GM18502 (cell line): ENCODE measurements around the gene CDS2.

Experiments
- ATAC-seq: cut with Tn5 transposase; IDR thresholded peaks from one replicate; pipeline ENCODE4 v1.9.1; 2021; ENCODE audit warnings: mild to moderate bottlenecking; ENCODE audit not compliant: unreplicated experiment, poor library complexity

Gene CDS2

DNA sequence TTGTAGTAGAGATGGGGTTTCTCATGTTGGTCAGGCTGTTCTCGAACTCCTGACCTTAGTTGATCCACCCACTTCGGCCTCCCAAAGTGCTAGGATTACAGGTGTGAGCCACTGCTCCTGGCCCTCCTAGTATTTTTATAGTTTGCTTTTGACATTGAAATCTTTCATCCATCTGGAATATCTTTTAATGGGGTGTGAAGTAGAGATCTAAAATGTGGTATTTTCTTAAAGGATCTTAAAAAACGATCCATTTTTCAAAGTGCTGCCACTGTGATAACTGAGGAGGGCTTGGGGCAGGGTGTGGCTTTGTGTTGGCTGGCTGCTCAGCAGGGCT, 23.1 kb downstream of the CDS2 start:
- ATAC-seq: no peak

DNA sequence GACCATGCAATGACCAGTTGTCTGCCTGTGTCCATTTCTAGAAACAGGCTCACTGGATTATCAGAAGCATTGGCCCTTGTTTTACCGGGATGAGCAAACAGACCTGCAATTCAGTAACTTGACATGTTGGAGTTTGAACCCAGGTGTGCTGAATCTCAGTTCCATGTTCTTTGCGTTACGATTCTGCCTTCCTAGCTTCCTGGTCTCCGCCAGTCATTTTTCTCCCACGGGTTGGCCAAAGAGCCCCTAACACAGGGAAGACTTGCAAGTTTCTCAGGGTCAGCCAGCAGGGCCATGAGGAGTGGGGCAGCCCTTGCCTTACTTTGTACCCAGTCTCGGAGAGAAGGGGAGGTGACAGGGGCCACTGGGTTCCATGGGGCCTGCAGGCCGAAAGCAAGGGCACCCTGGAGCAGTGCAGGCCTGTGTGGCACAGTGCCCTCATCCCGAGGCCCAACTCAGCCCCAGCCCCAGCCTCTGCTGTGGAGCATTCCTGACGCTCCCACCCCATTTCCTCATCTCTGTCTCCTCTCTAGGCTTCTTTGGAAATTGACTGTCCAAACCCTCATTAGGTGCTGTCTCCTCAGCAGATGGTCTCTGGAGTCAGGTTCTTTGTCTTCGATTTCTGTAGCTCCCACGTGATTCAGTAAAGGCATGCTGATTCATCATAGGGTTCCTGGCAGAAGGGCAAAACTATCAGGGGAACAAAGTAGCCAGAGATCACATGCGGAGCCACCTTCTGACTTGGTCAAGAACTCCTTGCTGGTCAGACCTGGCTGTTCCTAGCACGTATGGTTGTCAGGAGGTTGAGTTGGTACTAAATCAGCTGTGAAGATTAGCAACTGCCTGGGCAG, 23.6 kb downstream of the CDS2 start:
- no peak for ATAC-seq

DNA sequence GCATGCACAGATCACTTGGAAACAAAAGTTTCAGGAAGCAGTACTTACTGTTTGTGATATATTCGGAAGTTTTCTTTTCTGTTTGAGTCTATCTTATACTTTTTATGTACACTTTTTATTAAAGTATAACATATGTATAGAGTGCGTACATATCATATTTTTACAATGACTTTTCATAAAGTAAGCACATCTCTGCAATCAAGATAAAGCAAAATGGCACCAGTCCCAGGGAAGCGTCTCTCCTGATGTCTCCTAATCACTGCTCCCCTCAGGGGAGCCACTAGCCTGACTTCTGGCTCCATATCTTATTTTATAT, 26.3 kb downstream of the CDS2 start:
- no peak for ATAC-seq

DNA sequence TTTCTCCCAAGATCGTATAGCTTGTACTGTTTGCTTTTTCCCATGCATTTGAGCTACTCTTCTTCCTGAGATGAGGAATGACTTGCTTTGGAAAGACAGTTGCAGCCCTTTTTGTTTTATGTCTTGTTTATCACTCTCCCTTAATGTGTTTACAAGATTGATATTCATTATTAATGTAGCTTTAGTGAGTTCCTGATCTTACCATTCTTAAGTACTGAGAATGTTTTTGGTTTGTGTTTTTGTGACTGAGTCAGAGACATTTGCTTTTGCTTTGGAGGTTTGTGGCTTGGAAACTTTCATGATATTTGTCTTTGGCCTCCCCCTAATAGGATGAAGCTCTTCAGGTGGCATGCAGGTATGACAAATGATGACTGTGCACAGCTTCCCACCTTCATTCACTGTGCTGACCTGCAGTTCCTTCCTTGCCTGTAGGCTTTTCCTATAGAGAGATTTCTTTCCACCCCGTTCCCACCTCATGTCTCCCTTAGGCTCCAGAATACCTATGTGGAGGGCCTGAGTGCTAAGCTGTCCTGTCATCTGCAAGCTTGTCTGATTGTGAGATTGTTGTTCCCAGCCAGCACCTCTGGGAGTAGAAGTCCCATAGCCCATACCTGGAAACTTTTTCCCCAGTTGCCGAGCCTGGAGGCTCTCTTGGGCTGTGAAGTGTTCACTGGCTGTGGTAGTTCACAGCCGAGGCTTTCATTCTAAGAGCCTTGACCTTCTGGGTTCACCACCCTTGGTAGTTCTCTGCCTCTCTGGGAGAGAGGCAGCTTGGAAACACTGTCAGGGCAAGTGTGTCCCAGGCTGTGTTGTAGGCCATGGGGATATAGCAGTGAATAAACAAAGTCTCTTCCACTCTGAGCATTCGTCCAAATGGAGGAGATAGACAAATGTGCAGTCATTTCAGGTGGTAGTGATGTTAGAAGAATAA, 27.1 kb downstream of the CDS2 start:
- no peak for ATAC-seq

DNA sequence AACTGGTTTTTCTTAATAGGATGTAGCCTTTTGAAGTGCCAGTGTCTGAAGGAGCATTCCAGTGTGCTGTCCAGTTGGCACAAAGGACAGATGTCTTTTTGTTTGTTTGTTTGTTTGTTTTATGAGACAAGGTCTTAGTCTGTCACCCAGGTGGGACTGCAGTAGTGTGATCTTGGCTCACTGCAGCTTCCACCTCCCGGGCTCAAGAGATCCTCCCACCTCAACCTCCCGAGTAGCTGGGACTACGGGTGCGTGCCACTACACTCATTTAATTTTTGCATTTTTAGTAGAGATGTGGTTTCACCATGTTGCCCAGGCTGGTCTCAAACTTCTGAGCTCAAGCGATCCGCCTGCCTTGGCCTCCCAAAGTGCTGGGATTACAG, 27.7 kb downstream of the CDS2 start:
- no peak for ATAC-seq

DNA sequence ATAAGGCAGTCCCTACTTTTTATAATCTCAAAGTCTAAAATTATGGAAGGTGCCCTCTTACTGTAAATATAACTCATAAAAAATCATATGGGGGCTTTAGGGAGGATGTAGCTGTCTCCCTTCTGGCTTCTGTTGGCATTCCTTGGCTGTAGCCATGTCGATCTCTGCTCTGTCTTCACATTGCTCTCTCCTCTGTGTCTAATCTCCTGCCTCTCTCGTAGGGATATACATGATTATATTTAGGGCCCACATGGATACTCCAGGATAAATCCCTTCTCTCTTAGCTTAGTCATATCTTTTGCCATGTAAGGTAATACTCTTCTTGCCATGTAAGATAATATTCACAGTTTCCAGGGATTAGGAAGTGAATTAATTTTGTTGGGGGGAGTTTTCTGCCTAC, 28.6 kb downstream of the CDS2 start:
- ATAC-seq: no peak

DNA sequence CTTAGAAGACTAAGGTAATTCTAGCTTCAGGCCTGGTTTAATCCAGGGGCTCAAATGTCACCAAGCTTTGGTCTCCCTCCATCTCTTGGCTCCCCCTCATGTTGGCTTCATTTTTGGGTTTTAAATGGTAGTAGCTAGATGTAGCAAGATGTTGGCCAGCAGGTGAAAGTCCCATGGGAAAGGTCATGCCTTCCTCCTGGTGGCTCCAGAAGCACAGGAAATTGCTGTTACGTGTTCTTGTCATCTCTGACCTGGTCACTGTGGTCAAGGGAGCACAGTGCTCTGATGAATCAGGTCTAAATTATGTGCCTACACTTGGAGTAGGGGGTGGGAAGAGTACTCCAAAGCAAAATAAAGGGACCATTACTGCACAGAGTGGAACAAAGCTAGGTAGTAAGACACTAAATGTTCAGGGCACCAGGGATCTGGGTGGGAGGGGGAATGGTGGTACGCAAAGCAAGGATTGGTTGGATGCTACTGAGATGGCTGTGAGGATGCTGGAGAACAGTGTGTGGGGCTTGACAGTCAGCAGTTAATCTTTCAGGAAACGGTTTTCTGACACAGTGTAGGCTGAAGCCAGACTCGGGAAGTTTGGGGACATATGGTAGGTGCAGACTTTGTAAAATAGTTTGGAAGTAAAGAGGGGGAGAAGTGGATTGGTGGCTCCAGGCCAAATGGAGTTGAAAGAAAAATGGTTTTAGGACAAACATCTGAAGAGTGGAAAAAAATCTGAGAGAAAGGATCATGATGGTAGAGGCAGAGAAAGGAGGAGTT, 30.1 kb downstream of the CDS2 start:
- ATAC-seq: no peak

DNA sequence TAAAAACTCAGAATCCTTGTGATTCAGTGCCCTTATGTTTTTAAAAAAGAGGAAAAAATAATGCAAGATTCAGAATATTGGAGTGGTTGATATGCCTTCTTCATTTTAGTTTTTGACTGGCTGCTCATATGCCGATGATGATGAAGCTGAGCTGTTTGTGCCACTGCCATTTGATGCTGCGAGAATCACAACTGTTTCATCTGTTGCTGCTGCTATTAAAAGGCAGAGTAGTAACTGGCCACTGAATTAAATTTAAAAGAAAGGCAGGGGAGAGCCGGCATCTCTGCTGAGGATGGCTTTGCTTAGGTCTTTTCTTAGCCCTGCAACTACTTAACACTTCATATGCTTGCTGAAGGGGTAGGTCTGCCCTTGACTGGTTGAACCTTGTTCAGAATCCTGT, 33.1 kb downstream of the CDS2 start:
- no peak for ATAC-seq

DNA sequence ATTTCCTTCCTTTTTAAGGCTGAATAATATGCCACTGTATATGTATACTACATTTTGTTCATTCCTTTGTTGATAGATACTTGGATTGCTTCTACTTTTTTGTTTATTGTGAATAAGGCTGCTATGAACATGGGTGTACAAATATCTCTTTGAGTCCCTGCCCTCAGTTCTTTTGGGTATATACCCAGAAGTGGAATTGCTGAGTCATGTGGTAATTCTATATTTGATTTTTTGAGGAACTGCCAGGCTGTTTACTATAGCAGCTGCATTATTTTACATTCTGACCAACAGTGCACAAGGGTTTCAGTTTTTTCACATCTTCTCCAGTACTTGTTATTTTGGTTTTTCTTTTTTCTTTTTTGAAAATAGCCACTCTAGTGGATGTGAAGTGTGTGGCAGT, 34.1 kb downstream of the CDS2 start:
- ATAC-seq: no peak

DNA sequence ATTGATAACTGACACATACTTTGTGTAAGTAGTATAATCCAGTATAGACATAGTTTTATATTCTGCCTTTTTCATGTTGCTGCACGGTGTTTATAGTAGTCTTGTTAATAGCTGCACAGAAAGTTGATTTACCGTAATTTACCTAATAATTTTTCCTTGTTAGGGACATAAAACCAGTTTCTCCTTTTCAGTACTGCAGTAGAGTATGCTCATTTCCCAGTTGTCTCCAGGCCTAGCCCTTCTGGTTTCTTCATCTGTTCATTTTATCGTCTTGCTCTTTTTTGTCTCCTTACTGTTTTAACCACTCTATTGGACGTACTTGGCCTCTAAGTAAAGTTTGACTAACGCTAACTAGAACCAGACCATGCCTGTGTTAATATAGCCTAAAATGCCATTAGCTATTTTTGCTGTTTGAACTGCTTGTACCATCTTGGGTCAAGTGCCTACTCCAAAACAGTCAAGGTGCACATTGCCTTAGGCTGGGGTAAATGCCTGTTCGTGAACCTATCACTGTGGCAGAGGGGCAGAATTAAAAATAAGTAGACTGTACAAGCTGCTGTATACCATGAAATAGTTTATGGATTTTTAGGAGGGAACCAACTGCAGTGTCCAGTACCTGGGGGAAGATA, 34.8 kb downstream of the CDS2 start:
- ATAC-seq: no peak

DNA sequence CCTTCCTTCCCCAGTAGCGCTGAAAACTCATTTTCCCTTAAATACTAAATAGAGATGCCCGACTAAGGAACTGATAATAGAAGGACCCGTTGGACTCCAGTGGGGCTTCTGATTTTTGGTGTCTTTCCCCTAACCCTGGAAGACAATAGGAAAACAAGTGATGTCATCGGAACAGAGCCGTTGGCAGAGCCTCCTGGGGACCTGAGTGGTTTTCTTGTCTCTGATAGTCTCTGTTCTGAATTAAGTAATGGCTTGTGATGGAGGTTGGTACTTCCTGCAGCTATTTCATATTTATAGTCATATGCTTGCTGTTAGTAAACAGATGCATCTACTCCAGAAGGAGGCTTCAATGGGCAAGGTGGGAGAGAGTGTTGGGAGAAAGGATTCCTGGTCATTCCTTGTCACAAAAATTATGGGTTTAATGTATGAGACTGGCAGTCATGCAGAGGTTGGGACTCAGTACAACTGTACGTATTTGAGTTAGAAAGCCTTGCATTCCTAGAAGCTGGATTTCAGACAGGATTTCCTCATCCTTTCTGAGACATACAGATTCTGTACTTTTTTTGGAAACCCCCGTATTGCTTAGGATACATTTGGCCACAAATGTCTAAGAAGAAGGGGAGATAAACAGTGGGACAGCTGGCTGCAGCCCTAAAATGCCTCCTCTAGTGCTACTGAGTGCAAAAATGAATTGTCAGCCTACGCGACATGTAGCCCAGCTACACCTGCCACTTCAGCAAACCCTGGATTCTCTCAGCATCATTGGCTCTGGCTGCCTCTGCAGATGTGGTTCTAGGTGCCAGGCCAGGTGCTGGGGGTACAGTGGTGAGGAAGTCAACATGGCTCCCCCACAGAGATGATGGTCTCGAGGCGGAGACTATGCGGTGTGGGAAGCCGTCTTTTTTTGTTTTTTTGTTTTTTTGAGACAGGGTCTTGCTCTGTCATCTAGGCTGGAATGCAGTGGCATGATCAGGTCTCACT, 38.1 kb downstream of the CDS2 start:
- ATAC-seq: no peak

DNA sequence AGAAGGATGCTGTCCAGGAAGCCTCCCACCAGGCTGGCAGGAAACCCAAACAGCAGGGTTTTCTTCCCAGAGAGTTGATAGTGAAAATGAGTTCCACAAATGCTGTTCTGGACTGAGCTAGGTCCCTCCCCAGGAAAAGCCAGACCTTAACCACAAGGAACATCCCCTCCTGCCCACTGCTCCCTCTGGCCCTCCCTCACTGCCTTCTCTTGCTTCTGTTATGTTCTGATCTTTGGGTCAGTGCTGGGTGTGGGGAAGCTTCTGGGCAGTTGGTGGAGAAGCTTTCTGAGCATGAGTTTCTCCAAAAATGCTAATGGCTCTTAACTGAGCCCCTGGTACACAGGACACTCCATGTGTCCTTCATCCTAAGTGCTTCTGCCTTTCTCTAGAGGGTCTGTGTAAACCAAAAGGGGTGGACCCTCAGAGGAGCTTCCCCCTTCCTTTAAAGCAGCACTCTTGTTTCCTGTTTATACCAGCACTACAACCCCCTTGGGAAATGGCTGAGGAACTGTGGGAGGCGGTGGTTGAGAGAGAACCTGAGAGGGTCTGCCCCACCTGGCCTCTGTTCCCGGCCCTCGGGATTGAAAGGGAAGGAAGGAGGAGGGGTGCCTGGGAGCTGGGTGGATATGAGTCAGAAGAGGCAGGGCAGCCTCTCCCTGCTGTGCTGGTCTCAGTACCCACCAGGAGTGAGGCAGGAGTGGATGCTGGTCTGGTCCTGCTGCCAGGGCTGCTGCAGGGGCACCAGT, 42.0 kb downstream of the CDS2 start:
- ATAC-seq: no peak

DNA sequence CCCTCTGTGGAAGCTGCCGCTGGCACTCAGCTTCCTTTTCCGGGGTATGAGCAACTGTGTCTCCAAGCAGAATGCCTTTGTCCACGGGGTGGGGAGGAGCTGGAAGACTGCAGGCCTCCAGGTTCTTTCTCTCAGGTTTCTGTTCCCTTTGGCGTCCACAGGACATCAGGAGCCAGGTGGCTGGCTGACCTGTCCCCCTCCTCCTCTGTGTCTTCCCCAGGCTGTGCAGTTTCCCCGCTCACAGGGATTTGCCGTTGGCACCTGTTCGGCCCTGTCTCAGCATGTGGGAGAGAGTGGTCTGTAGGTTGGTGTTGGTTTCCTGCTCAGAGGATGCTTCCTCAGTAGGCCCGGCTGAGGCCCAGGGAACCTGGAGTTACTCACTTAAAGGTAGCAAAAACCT, 43.5 kb downstream of the CDS2 start:
- no peak for ATAC-seq

DNA sequence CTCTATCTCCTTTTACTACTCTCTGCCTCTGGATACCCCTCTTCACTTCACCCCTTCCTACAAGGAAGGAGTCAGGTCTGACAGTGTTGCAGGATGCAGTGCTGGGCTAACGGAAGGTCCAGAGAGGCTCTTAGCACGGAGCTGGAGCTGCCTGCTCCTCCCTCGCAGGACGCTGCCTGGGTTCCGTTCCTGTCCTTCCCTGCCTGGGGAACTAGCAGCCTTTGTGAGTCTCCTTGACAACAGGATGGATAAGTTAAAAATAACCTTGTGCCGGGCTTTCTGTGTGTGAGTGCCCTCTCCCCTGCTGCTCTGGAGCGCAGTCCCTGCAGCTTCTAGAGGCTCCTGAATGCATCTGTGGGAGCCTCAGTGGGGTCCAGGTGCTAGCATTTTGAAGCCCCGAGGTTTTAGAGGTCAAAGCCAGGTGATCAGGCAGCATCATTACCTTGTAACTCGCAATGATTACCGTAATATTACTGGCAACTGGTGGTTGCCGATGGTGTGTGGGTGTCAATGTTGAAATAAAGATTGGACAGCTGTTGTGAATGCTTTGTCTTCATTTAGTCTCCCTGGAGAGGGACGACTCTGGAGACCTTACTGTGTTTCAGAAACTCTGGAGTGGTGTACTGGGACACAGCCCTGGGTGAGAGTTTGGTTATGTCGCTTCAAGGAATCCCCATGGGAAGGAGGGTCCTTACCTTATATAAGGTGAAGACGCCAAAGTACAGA, 44.4 kb downstream of the CDS2 start:
- no peak for ATAC-seq

DNA sequence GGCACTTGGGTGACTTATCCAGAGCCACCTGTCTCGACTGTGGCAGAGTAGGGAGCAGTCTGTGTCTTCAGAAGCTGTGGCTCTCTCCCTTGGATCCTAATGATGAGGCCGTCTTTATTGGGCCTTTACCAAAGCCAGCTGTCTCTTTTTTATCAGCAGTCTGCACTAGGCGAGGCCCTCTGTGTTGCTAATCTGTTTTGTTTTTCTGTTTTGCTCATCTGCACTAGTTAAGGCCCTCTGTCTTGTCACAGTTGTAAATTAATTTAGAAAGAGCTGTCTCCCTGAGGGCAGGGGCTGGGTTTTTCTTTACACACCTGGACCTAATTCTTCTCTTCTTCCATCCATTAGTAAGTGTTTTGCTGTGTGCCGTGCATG, 45.0 kb downstream of the CDS2 start:
- peak; percentile 43 for ATAC-seq

DNA sequence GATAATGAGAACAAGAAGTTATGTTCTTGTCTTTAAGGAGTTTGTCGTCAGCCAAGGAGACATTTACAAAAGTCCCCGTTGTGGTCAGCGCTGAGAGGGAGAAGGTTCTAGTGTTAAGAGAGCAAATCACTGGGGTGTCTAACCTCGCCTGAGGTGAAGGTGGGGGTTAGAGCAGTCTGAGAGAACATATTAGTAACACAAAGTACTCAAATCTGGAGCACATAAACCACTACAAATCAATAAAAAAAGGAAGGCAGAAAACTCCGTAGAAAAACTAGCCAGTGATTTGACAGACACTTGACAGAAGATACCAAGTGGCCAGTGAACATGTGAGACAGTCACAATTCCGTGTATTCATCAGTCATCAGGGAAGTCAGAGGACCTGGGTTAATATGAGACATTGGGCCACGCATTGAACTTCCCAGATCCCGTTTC, 45.4 kb downstream of the CDS2 start:
- peak; percentile 75 for ATAC-seq

DNA sequence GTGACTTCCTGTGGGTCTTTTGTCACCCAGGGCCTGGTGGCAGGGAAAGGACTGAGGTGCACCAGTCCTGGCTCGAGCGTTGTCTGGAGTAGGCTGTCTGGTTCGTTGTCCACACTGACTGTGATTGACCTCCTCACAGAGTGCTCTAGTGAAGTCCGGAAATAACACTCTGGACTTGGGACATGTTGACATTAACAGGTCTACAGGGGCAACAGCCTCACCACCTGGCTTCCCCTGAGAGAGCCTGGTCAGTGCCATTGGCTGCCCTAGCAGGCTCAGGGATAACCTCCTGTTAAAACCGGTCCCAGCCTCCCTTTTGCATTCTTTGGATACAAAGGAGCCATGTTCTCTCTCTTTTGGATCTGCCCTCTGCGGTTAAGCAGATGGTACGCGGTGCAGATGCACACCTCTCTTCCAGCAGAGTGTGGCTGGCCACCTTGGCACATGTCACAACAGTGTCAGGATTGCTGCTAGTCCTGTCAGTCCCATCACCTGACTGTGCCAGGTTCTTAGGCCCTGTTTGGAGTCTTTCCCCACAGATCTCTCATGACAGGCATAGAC, 46.2 kb downstream of the CDS2 start:
- ATAC-seq: no peak

DNA sequence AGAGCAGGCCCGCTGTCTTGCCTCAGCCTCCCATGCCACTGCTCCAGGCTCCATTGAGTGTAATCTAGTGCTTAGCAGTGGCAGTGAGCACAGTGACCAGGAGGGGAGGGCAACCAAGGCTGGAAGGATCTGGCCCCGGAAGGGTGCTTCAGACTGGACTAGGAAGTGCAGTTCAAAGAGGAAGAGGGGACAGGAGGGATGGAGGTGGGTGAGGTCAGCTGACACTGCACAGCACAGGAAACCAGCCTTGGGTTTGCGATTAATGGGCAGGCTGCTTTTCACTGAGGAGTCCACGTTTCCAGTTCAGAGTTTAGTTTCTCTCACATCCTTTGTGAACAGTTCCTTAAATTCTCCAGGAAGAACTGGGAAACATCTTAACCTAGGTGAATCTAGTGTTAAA, 46.9 kb downstream of the CDS2 start:
- no peak for ATAC-seq
